Measurements from ENCODE around the gene BPIFB6. TPM values are rescaled to one million over a fixed set of nuclear protein-coding genes. Genes with fewer than 3 reads are reported as not detected.

The BPIFB6 gene
- polyA plus RNA-seq, 1 donor (not counting 4 experiments of a cell fraction or from before 2014, with no cell fraction given) = not detected

DNA sequence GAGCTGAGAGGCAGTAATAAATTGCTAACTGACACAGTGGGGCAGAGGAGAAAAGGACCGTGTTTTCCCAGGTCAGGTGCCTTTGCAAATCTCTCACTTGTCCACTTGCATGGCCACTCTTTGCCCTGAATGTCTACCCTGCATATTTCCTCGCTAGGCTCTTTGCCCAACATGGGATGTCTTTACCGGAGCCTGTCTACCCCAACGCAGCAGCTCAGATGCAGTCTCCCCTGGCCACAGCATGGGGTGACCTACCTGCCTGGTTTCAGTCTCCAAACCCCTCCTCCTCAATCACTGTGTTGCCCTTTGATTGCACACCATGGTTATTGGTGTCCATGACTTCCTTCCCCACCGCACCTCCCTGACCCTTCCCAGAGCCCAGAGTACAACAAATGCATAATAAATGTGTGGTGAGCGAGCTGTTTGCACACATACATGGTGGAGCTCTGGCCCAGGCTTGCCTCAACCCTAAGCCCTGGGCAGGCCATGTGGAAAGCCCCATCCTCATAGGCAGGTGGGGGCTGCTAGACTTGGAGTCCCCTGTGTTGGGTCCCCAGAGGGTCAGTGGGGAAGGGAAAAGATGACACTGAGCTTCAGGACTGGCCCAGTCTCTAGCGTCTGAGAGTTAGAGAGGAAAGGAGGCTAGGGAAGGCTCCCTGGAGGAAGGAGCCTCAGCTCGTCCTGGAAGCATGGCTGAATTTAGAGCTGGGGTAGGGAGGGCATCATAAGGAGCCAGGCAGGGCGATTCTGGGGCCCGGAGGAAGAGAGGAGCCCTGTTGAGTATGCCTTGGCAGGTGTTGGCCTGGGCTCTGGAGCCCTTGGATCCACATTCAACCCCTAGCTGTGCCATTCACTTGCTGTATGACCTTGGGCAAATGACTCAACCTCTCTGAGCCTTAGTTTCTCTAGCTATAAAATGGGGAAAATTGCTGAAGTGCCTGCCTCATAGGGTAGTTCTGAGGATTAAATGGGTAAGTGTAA lies 4.4 kb upstream of the BPIFB6 start:
- H2AFZ ChIP-seq (ENCODE audit: control insufficient read depth, low read length) = no peak overlapping the region
- dilution Hi-C loops (cut with MboI; ENCODE audit: extremely low pct_ligation_motif_present, low sequenced_read_pairs) = no loop called here
- H3K4me1 ChIP-seq (ENCODE audit: control insufficient read depth, extremely low read depth, insufficient read depth, low read length) = no peaks in the 10 kb centered on the region
- H4K20me1 ChIP-seq (ENCODE audit: control insufficient read depth, extremely low read depth, insufficient read depth, low read length) = no peaks in the 10 kb centered on the region
- no peak overlapping the region for H3K9ac ChIP-seq (ENCODE audit: control insufficient read depth, extremely low read depth, insufficient read depth, low read length)
- H3K9me1 ChIP-seq (ENCODE audit: control insufficient read depth, extremely low read depth, insufficient read depth, low read length) = no peaks in the 10 kb centered on the region
- no peaks in the 10 kb centered on the region for H3K27me3 ChIP-seq (ENCODE audit: control insufficient read depth, extremely low read depth, insufficient read depth, low read length)
- H3K4me2 ChIP-seq (ENCODE audit: control insufficient read depth, extremely low read depth, insufficient read depth, low read depth, low read length) = no peak overlapping the region
- H3K27ac ChIP-seq (ENCODE audit: control insufficient read depth, insufficient read depth, low read length) = no peak overlapping the region
- DNase-seq (ENCODE audit: low read depth, low spot score) = no peak
- FAIRE-seq = no peak
- H3K9me3 ChIP-seq (ENCODE audit: control insufficient read depth, low read depth, low read length) = no peaks in the 10 kb centered on the region
- H3K4me3 ChIP-seq (ENCODE audit: control insufficient read depth in 2 of 3, extremely low read depth in 1 of 3, insufficient read depth in 2 of 3, low read depth in 1 of 3, low read length in 3 of 3) = no peak overlapping the region
- no peaks in the 10 kb centered on the region for H3K36me3 ChIP-seq (ENCODE audit: control insufficient read depth in 2 of 2, extremely low read depth in 1 of 2, insufficient read depth in 2 of 2, low read length in 2 of 2)
- H3K79me2 ChIP-seq (ENCODE audit: control insufficient read depth, insufficient read depth, low read length) = no peaks in the 10 kb centered on the region
- TF ChIP-seq, protein P1, sequence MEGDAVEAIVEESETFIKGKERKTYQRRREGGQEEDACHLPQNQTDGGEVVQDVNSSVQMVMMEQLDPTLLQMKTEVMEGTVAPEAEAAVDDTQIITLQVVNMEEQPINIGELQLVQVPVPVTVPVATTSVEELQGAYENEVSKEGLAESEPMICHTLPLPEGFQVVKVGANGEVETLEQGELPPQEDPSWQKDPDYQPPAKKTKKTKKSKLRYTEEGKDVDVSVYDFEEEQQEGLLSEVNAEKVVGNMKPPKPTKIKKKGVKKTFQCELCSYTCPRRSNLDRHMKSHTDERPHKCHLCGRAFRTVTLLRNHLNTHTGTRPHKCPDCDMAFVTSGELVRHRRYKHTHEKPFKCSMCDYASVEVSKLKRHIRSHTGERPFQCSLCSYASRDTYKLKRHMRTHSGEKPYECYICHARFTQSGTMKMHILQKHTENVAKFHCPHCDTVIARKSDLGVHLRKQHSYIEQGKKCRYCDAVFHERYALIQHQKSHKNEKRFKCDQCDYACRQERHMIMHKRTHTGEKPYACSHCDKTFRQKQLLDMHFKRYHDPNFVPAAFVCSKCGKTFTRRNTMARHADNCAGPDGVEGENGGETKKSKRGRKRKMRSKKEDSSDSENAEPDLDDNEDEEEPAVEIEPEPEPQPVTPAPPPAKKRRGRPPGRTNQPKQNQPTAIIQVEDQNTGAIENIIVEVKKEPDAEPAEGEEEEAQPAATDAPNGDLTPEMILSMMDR (optimal IDR thresholded peaks at IDR 0.05 in 1 of 3, IDR thresholded peaks at IDR 0.05 in 1 of 3, conservative IDR thresholded peaks at IDR 0.05 in 1 of 3; ENCODE audit: extremely low read depth in 1 of 3, insufficient read depth in 2 of 3, low read length in 3 of 3) = no peak
- no peak for TF ChIP-seq EZH2 (IDR thresholded peaks at IDR 0.05; ENCODE audit: low read length)

DNA sequence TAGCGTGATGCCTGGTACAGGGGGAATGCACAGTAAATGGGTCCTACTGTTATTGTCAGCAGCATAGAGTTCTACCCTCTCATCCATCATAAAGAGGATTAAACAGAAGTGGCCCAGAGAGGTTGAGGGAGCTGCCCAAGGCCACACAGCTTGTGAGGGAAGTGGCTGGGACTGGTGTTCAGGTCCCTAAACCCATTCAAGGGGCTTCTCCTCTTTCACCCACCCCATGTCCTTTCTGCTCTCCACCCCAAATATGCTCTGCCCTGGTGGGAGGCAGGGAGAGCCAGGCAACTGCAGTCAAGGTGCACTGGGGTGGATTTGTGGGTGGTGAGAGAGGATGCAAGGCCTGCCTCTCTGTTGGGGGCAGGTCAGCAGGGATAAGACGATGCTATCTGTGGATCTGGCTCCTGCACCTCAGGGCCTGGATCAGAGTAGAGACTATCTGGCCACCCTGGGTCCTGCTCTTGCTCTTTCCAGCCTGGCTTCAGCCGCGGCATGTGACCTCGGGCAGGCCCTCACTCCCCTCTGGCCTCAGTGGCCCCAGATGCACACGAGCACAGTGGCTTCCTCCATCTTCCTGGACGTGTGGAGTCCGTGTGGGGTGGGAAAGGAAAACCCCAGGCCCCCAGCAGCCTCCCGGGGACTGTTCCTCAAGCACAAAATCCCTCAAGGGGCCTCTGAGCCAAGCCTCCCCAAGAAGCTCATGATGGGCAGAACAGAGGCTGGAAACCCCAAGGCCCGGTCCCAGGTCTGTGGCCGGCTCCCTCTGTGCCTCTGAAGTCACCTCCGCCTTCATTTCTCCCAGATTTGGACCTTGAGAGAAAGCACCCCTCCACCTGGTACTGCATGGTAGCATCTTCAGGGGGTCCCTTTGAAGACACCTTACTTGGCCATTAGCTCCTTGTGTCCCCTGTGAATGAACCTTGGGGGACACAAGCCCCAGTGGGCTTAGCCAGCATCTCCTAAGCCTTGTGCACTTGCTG lies 3.4 kb upstream of the BPIFB6 start:
- no peak overlapping the region for H2AFZ ChIP-seq (ENCODE audit: control insufficient read depth, low read length)
- TF ChIP-seq EZH2 (IDR thresholded peaks at IDR 0.05; ENCODE audit: low read length) = no peak
- TF ChIP-seq, protein P1 (optimal IDR thresholded peaks at IDR 0.05 in 1 of 3, IDR thresholded peaks at IDR 0.05 in 1 of 3, conservative IDR thresholded peaks at IDR 0.05 in 1 of 3; ENCODE audit: extremely low read depth in 1 of 3, insufficient read depth in 2 of 3, low read length in 3 of 3) = no peak
- DNase-seq (ENCODE audit: low read depth, low spot score) = no peak
- H3K27me3 ChIP-seq (ENCODE audit: control insufficient read depth, extremely low read depth, insufficient read depth, low read length) = no peaks in the 10 kb centered on the region
- H3K4me1 ChIP-seq (ENCODE audit: control insufficient read depth, extremely low read depth, insufficient read depth, low read length) = no peaks in the 10 kb centered on the region
- dilution Hi-C loops (cut with MboI; ENCODE audit: extremely low pct_ligation_motif_present, low sequenced_read_pairs) = no loop called here
- H3K4me2 ChIP-seq (ENCODE audit: control insufficient read depth, extremely low read depth, insufficient read depth, low read depth, low read length) = no peak overlapping the region
- H3K9ac ChIP-seq (ENCODE audit: control insufficient read depth, extremely low read depth, insufficient read depth, low read length) = no peak overlapping the region
- no peak overlapping the region for H3K4me3 ChIP-seq (ENCODE audit: control insufficient read depth in 2 of 3, extremely low read depth in 1 of 3, insufficient read depth in 2 of 3, low read depth in 1 of 3, low read length in 3 of 3)
- H4K20me1 ChIP-seq (ENCODE audit: control insufficient read depth, extremely low read depth, insufficient read depth, low read length) = no peaks in the 10 kb centered on the region
- no peaks in the 10 kb centered on the region for H3K79me2 ChIP-seq (ENCODE audit: control insufficient read depth, insufficient read depth, low read length)
- no peak for FAIRE-seq
- no peak overlapping the region for H3K27ac ChIP-seq (ENCODE audit: control insufficient read depth, insufficient read depth, low read length)
- no peaks in the 10 kb centered on the region for H3K9me3 ChIP-seq (ENCODE audit: control insufficient read depth, low read depth, low read length)
- no peaks in the 10 kb centered on the region for H3K9me1 ChIP-seq (ENCODE audit: control insufficient read depth, extremely low read depth, insufficient read depth, low read length)
- no peaks in the 10 kb centered on the region for H3K36me3 ChIP-seq (ENCODE audit: control insufficient read depth in 2 of 2, extremely low read depth in 1 of 2, insufficient read depth in 2 of 2, low read length in 2 of 2)

All from keratinocyte (primary cell).